ENCODE results near the gene ITFG1. TPM values are rescaled to one million over a fixed set of nuclear protein-coding genes. Genes with fewer than 3 reads are reported as not detected.

Gene ITFG1
- total and polyA plus RNA-seq, 11 donors = 13.0 to 102 (median 70.1) TPM

DNA sequence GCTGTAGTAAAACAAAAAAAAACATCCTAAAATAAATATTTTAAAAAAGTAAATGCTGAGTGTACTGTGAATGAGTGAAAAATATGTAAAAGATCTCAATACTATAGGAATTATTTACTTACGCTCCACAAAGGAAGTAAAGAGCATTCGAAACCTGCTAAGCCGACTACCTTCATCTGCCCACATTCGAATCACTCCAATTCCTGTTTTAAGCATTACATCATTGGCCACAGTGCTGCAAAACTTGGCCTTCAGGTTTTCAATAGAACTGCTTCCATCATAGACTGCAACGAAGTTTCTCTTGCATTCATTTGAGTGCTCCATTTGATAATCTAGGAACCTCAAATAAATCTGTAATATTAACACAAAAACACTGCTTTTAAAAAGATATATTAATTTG is 351.5 kb downstream of the ITFG1 start:
- Histone ChIP-seq H3K36me3 (no peaks in the 10 kb centered on the region), H3K27ac (no peak overlapping the region), H3K4me1 (no peaks in the 10 kb centered on the region), H3K4me3 (no peak overlapping the region), H3K9me3 (peaks cover 0 to under 1% (median 0%) of the 10 kb centered on the region in 12 donors), H3K27me3 (no peaks in the 10 kb centered on the region)
- no peak for TF ChIP-seq POLR2A (IDR thresholded peaks at IDR 0.05)
- TF ChIP-seq, protein P1, sequence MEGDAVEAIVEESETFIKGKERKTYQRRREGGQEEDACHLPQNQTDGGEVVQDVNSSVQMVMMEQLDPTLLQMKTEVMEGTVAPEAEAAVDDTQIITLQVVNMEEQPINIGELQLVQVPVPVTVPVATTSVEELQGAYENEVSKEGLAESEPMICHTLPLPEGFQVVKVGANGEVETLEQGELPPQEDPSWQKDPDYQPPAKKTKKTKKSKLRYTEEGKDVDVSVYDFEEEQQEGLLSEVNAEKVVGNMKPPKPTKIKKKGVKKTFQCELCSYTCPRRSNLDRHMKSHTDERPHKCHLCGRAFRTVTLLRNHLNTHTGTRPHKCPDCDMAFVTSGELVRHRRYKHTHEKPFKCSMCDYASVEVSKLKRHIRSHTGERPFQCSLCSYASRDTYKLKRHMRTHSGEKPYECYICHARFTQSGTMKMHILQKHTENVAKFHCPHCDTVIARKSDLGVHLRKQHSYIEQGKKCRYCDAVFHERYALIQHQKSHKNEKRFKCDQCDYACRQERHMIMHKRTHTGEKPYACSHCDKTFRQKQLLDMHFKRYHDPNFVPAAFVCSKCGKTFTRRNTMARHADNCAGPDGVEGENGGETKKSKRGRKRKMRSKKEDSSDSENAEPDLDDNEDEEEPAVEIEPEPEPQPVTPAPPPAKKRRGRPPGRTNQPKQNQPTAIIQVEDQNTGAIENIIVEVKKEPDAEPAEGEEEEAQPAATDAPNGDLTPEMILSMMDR (IDR thresholded peaks at IDR 0.05) = no peak
- ATAC-seq (no peak), DNase-seq (no peak)
- 84 to 90% (median 87%) methylated on average over 5 of the region's 5 CpGs for WGBS, 4 donors
- intact Hi-C loops (cut with DNase I) = no loop called here

Other genes with a start within 250 kb of the ITFG1 start
- 10 to 100 TPM; 49.2 to 70.1 (median 61.9) TPM for gene PHKB, start 268 bp upstream of the ITFG1 start, total RNA-seq
- gene PHKB, start 268 bp upstream of the ITFG1 start, polyA plus RNA-seq = 10 to 100 TPM; 14.2 to 18.5 TPM

Measured in heart left ventricle (tissue), 16 donors.